Measurements from ENCODE around the gene CIC. TPM values are rescaled to one million over a fixed set of nuclear protein-coding genes. Genes with fewer than 3 reads are reported as not detected.

CIC gene
- total and polyA plus RNA-seq, 2 of the 13 experiments (the other 11 are each of a cell fraction or from before 2014, with no cell fraction given) = 5.9 to 8.0 TPM

DNA sequence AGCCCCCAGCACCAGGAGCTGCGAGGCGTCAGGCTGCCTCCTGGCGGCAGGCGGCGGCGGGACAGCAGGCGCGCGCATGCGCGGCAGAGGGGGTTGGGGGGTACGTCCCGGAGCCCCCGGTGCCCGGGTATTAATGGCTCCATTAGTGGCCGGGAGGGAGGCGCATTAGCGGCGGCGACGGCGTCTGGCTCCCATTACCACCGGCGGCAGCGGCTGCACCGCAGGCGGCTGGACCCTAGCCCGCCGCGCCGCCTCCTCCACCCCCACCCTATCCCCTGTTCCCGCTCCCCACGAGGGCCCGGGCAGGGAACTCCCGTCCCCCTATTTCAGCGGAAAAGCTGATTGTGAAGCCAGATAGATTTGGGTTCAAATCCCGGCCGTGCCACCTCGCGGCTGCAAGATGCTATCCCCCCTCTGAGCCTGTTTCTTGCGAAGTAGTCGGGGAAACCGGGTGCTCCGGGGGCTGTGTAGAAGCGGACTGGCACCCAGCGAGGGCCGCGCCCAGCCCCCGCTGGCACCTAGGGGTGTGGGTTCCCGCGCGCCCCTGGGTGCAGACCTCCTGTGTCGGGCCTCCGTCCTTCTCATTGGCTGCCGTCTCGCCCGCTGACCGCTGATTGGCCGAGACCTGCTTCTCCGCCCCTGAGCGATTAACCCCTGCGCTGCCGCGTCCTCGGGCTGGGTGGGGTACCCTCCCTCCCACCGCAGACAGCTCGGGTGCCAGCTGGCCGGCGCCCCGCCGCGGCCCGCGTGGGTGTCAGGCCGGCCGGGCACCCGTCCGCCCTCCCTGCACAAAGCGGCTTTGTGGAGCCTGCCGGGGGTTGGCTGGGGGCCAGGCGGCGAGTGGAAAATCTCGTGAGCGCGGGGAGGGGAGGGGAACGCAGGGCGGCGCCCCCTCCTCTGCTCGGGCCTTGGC is 11.1 kb downstream of the CIC start (continued):
- TF ChIP-seq TAF1 (CRISPR knock-in tag; IDR thresholded peaks at IDR 0.05) = peak; percentile 56; the same call in 1 of the 2 replicates
- TF ChIP-seq, protein P1, sequence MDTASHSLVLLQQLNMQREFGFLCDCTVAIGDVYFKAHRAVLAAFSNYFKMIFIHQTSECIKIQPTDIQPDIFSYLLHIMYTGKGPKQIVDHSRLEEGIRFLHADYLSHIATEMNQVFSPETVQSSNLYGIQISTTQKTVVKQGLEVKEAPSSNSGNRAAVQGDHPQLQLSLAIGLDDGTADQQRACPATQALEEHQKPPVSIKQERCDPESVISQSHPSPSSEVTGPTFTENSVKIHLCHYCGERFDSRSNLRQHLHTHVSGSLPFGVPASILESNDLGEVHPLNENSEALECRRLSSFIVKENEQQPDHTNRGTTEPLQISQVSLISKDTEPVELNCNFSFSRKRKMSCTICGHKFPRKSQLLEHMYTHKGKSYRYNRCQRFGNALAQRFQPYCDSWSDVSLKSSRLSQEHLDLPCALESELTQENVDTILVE (CRISPR knock-in tag; IDR thresholded peaks at IDR 0.05) = no peak; the same call in 1 of the 2 replicates
- no peak for TF ChIP-seq MEIS1 (CRISPR knock-in tag; IDR thresholded peaks at IDR 0.05; ENCODE audit: borderline replicate concordance)
- no peak for TF ChIP-seq ZNF138 (CRISPR knock-in tag; IDR thresholded peaks at IDR 0.05; ENCODE audit: low read depth)
- TF ChIP-seq IRX3 (CRISPR knock-in tag; IDR thresholded peaks at IDR 0.05; ENCODE audit: borderline replicate concordance, low read depth) = no peak; the same call in 1 of the 2 replicates
- TF ChIP-seq ZFP1 (CRISPR knock-in tag; IDR thresholded peaks at IDR 0.05) = no peak
- TF ChIP-seq NKX3-1 (CRISPR knock-in tag; IDR thresholded peaks at IDR 0.05) = 0 out of 2 replicates have a peak, but pooled peaks have one; percentile 36
- peak; percentile 92 for TF ChIP-seq AGO2 (optimal IDR thresholded peaks at IDR 0.05; ENCODE audit: low read depth, low read length)
- TF ChIP-seq, protein P2, sequence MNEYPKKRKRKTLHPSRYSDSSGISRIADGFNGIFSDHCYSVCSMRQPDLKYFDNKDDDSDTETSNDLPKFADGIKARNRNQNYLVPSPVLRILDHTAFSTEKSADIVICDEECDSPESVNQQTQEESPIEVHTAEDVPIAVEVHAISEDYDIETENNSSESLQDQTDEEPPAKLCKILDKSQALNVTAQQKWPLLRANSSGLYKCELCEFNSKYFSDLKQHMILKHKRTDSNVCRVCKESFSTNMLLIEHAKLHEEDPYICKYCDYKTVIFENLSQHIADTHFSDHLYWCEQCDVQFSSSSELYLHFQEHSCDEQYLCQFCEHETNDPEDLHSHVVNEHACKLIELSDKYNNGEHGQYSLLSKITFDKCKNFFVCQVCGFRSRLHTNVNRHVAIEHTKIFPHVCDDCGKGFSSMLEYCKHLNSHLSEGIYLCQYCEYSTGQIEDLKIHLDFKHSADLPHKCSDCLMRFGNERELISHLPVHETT (CRISPR knock-in tag; conservative IDR thresholded peaks at IDR 0.05) = no peak; the same call in 1 of the 2 replicates
- TF ChIP-seq, protein P3, sequence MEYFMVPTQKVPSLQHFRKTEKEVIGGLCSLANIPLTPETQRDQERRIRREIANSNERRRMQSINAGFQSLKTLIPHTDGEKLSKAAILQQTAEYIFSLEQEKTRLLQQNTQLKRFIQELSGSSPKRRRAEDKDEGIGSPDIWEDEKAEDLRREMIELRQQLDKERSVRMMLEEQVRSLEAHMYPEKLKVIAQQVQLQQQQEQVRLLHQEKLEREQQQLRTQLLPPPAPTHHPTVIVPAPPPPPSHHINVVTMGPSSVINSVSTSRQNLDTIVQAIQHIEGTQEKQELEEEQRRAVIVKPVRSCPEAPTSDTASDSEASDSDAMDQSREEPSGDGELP (IDR thresholded peaks at IDR 0.05; ENCODE audit: borderline replicate concordance, low read depth) = peak; percentile 72; the same call in 1 of the 2 replicates
- TF ChIP-seq ZNF780A (CRISPR knock-in tag; IDR thresholded peaks at IDR 0.05) = no peak
- no peak for TF ChIP-seq SSRP1 (CRISPR knock-in tag; IDR thresholded peaks at IDR 0.05)
- TF ChIP-seq, protein P4, sequence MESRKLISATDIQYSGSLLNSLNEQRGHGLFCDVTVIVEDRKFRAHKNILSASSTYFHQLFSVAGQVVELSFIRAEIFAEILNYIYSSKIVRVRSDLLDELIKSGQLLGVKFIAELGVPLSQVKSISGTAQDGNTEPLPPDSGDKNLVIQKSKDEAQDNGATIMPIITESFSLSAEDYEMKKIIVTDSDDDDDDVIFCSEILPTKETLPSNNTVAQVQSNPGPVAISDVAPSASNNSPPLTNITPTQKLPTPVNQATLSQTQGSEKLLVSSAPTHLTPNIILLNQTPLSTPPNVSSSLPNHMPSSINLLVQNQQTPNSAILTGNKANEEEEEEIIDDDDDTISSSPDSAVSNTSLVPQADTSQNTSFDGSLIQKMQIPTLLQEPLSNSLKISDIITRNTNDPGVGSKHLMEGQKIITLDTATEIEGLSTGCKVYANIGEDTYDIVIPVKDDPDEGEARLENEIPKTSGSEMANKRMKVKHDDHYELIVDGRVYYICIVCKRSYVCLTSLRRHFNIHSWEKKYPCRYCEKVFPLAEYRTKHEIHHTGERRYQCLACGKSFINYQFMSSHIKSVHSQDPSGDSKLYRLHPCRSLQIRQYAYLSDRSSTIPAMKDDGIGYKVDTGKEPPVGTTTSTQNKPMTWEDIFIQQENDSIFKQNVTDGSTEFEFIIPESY (CRISPR knock-in tag; IDR thresholded peaks at IDR 0.05) = no peak
- TF ChIP-seq, protein P5, sequence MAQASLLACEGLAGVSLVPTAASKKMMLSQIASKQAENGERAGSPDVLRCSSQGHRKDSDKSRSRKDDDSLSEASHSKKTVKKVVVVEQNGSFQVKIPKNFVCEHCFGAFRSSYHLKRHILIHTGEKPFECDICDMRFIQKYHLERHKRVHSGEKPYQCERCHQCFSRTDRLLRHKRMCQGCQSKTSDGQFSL (CRISPR knock-in tag; IDR thresholded peaks at IDR 0.05) = peak; percentile 47; the same call in 1 of the 2 replicates
- TF ChIP-seq MXD4 (CRISPR knock-in tag; IDR thresholded peaks at IDR 0.05) = no peak; the same call in 1 of the 2 replicates
- TF ChIP-seq ZFP36L1 (CRISPR knock-in tag; IDR thresholded peaks at IDR 0.05) = peak; percentile 63; the same call in 1 of the 2 replicates
- peak; percentile 64 for TF ChIP-seq ZNF563 (CRISPR knock-in tag; IDR thresholded peaks at IDR 0.05)
- 0 out of 2 replicates have a peak, but pooled peaks have one; percentile 28 for TF ChIP-seq MIER2 (CRISPR knock-in tag; IDR thresholded peaks at IDR 0.05)
- TF ChIP-seq HIVEP1 (CRISPR knock-in tag; IDR thresholded peaks at IDR 0.05) = peak; percentile 81
- TF ChIP-seq, protein P6, sequence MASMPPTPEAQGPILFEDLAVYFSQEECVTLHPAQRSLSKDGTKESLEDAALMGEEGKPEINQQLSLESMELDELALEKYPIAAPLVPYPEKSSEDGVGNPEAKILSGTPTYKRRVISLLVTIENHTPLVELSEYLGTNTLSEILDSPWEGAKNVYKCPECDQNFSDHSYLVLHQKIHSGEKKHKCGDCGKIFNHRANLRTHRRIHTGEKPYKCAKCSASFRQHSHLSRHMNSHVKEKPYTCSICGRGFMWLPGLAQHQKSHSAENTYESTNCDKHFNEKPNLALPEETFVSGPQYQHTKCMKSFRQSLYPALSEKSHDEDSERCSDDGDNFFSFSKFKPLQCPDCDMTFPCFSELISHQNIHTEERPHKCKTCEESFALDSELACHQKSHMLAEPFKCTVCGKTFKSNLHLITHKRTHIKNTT (CRISPR knock-in tag; IDR thresholded peaks at IDR 0.05) = no peak
- TF ChIP-seq, protein P7, sequence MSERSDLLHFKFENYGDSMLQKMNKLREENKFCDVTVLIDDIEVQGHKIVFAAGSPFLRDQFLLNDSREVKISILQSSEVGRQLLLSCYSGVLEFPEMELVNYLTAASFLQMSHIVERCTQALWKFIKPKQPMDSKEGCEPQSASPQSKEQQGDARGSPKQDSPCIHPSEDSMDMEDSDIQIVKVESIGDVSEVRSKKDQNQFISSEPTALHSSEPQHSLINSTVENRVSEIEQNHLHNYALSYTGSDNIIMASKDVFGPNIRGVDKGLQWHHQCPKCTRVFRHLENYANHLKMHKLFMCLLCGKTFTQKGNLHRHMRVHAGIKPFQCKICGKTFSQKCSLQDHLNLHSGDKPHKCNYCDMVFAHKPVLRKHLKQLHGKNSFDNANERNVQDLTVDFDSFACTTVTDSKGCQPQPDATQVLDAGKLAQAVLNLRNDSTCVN (CRISPR knock-in tag; IDR thresholded peaks at IDR 0.05; ENCODE audit: borderline replicate concordance) = 0 out of 2 replicates have a peak, but pooled peaks have one; percentile 52
